Ecto neural progenitor cell (in vitro differentiated cells): ENCODE results near the gene GALR2.

Experiments used
- DNase-seq: peaks from one replicate; pipeline ENCODE4 v3.0.0-alpha.2; 2018; ENCODE audit warnings: low spot score

Gene GALR2

DNA sequence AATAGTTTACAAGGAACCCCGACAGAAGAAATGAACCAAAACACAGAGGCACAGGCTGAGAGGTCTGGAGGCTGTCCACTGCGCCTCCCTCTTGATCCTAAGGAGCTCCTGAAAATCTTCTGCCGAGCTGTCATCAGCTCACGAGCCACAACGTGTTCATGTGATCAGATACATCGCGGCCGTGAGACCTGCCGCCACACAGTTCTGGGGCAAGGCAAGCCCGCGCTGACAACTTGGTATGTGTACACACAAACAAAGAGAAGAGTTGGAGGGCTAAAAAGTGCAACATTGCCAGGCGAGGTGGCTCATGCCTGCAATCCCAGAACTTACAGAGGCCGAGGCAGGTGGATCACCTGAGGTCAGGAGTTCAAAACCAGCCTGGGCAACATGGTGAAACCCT, 21.4 kb downstream of the GALR2 start:
- DNase-seq = peak; percentile 37

DNA sequence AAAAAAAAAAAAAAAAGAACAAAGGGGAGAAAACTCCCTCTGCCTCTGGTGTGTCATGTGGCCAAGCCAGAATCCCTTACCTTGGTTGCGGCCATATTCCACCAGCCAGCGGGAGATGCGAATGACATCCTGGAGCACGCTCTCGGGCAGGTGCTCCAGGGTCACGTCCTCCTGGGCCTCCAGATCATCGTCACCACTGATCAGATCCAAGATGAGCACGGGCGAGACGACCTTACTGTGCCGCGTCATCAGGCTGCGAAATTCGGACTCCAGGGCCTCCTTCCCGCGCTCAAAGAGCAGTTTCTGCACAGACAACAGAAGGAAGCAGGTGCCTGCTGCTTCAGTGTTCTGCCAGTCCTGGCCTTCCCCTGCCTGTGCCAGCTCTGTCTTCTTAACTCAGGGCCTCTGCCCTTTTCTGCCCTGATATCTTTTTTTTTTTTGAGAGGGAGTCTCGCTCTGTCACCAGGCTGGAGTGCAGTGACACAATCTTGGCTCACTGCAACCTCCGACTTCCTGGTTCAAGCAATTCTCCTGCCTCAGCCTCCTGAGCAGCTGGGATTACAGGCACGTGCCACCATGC, 23.2 kb downstream of the GALR2 start:
- peak; percentile 42 for DNase-seq

DNA sequence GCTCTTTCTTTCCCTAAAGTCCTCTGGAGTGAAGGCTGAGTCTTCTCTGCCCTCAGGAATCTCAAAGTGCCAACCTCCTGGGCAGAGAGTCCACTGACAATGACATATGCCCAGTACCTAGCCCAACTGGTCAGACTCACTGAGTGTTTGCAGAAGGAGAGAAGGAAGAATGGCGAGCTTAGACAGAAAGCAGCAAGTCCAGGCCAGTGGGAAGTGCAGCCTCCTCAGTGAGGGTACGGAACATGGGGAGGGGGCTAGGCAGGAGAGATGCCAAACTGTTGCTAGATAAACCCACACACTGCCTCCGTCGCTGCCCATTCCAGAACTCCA, 28.3 kb downstream of the GALR2 start:
- no peak for DNase-seq

DNA sequence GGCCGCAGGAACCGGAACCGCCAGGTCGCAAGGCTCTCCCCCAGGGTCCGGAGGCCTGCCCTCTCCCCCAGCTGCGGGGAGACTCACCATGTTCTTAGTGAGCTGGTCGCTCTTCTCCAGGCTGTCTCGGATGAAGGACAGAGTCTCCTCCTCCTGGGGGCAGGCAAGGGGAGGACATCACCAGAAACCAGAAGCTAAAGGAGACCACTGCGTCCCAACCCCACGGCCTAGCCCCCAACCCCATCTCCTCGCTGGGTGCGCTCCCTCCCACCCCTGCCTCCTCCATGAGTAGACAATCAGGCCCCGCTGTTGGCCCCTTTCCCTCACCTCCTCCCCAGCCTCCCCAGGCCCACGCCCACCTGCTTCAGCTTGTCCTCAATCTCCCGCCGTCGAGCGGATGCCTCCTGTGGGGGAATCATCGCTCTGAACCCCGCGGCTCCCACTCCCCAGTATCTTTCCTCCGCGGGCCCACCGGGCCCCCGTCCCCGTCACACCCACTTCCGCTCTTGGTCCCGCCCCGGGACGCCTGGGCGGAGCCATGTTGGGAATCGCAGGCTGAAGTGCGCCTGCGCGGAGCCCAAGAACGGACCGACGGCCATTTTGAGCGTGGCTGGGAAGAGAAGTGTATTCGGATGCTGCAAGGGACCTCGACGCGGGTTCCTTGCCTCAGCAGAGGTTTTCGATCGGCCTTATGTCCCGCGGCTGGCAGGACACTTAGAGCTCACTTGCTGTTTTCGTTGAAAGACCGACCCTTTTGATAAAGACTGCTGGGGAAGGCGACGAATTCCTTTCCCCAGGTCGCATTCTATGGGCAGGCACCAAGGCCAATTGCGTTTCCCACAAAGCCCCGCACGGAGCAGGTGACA, 28.9 kb downstream of the GALR2 start, which contains the start of gene EXOC7:
Gene EXOC7 (minus strand): TSS at position 514 of the 866 bp plus-strand sequence. CDS start 95 bp downstream, at position 419.
- peak; percentile 98 for DNase-seq

DNA sequence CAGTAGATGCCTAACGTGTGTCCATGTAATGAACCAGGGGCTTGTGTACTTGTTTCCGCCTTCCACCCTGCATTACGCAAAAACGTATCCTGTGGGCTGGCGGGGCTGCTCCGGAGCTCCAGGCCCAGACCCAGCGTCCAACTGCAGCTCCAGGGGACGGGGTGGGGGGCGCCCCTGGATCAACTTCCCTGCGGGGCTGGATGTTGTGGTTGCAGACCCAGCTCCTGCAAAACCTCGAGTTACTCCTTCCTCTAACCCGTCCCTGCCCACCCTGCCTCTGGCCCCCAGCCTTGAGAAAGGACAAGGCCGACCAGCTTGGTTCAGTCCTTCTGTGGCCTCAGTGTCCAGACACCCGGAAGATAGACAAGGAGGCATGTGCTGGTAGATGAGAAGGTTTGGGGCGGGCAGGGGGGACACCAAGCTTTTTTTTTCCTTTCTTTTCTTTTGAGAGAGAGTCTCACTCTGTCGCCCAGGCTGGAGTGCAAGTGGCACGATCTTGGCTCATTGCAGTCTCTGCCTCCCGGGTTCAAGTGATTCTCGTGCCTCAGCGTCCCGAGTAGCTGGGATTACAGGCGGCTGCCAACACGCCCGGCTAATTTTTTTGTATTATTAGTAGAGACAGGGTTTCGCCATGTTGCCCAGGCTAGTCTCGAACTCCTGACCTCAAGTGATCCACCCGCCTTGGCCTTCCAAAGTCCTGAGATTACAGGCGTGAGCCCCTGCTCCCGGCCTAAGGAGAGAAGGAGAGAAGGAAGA, 29.7 kb downstream of the GALR2 start:
- no peak for DNase-seq

DNA sequence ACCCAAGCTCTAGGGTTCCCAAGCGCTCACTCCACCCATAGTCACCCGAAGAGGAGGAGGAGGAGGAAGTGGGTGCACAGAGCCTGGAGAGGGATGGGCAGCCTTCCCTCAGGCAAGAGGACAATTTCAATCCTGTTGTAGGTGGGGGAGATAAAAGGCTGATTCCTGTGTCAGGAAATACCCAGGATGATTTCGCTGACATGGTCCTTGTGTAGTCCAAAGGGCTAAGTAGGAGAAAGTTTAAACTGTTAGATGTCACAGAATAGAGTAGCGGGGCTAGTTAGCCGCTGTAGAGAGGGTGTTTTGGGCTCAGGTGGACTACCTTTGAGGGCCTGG, 30.3 kb downstream of the GALR2 start:
- DNase-seq = no peak

DNA sequence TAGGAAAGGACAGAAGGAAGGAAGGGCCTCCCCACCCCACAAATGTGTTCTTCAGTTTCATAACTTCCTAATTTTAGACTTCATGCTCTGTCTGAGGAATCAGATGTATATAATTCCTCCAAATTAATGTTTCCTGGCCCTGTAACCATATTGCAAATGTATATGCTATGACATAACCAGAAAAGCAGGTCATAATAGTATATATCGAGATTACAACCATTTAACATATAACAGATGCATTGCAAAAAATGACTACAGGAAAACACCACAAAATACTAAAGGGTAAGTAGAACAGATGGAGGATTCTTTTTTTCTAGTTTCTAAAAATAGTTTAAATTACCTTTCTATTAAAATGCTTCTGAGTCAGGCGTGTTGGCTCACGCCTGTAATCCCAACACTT, 32.1 kb downstream of the GALR2 start:
- no peak for DNase-seq

DNA sequence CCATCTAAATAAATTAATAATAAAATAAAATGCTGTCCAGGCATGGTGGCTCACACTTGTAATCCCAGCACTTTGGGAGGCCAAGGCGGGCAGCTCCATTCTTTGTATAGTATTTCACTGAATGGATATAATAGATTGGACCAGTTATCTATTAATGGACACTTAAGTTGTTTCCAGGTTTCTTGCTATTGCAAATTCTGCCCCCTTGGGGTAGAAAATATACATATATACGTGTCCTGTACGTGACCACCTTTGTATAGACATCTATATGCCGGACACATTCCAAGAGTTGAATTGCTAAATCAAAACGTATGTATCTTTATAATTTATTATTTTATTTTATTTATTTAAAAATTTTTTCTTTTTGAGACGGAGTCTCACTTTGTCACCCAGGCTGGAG, 32.9 kb downstream of the GALR2 start:
- no peak for DNase-seq

DNA sequence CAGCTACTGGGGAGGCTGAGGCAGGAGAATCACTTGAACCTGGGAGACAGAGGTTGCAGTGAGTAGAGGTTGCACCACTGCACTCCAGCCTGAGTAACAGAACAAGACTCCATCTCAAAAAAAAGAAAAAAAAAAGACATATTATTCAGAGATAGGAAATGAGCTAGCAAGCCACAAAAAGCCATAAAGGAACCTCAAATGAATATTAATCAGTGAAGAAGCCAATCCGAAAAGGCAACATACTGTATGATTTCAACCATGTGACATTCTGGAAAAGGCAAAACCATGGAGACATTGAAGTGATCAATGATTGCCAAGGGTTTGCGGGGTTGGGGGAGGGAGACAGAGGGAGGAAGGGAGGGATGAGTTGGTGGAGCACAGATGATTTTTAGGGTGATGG, 37.4 kb downstream of the GALR2 start:
- no peak for DNase-seq

DNA sequence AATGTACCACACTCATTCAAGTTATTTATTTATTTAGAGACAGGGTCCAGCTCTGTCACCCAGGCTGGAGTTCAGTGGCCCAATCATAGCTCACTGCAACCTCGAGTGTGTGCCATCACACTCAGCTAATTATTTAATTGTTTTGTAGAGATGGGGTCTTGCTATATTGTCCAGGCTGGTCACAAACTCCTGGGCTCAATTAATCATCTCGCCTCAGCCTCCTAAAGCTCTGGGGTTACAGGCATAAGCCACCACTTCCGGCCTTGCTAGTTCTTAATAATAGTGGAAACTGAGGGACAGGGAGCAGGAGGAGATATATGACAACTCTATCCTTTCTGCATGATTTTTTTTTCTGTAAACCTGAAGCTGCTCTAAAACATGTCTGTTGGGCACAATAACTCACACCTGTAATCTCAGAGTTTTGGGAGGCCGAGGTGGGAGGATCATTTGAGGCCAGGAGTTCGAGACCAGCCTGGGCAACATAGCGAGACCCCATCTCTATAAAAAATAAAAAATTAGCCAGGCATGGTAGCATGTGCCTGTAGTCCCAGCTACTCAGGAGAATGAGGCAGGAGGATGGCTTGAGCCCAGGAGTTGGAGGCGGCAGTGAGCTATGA, 40.7 kb downstream of the GALR2 start:
- DNase-seq = no peak

DNA sequence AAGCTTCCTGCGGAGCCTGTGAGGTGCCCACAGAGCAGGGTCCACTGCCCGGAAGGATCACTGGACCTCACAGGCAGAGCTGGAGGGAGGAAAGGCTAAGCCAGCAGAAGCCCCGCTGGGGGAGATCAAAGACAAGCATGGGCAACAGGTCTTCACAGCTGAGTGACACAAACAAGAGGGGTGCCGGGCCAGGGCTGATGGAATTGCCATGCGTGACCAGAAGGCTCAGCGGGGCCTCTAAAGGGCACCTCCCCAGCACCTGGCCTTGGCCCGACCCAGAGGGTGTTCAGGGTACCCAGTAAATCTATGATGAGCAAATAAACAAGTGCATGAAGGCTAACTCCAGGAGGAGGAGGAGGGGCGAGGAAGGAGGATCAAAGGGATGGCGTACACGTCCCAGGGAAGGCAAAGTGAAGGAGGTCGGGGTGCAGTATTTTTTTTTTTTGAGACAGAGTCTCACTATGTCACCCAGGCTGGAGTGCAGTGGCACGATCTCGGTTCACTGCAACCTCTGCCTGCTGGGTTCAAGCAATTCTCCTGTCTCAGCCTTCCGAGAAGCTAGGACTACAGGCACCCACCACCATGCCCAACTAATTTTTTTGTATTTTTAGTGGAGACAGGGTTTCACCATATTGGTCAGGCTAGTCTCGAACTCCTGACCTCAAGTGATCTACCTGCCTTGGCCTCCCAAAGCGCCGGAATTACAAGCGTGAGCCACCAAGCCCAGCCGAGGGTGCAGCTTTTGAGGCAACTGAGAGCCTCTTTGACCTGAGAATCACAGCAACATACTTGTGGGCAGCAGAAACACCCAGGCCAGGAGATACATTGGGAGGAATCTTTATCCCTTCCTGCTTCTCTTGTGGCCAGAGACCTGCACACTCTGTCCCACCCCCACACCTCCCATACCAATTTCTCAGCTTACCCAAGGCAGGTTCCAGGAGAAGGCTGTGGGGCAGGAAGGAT, 45.1 kb downstream of the GALR2 start:
- peak; percentile 59 for DNase-seq

DNA sequence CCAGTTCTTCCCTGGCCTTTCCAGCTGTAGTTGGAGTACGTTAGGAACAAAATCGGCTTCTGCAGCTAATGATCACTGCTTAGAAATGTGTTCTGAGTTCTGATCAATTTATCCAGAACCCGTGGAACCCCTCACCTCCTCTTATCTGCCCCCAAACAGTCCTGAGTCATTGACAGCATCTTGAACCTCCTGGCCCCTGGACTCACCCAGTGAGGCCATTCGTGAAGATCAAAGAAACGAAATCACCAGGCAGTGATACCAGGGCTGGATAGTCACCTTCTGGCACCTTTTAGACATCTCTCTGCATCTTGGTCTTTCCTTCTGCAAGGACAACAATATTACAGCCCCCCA, 46.1 kb downstream of the GALR2 start:
- no peak for DNase-seq

DNA sequence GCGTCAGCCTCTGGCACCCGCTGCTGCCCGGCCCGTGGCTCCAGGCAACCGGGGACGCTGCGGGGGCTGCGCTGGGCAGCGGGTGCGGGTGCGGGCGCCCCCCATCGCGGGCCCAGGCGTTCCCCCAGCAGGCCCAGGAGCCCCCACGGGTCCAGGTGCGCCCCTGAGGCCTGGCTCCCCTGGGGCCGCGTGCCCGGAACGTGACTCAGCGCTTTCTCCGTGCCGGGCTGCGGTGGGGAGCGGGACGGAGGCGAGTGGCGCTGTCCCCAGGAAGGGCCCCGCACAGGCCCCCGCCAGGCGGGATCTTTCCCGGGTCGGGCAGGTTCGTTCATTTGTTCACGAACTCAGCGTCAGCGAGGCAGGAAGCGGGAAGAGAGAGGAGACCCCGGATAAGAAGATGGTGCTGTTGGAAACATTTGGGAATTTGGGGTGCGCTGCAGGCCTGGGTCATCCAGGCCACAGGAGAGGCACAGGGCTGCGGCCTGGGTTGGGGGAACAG, 47.4 kb downstream of the GALR2 start:
- peak; percentile 71 for DNase-seq

DNA sequence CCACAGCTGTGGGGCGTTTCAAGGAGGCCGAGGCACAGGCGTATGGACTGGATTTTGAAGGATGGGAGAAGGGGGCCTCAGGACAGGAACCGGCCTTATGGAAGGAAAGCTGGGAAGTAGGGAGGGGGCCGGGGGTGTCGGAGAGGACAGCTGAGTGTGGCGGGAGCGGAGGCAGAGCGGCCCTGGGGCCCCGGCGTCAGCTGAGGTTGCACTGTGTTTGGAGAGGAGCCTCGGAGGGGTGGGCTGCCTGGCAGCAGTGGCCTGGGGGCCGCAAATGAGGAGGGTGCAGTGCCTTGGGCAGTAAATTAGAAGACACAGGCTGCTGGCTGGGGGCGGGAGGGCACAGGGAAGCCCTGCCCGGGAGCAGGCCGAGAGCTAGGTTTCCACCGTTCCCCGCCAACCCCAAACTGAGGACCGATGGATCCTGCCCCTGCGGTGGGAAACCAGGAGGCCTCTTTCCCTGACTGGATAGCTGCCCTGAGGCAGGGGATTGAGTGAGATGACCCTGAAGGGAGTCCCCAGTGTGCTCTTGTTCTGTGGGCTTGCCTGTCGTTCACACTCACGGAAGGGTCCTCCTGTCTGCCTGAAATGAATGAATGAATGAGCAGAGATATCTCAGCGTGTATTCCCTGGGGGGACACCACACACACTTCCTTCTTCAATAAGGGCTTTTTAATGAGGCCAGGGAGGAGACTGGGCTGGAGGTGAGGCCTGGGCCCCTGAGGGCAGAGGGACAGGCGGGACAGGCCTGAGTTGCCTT, 48.0 kb downstream of the GALR2 start:
- DNase-seq = peak; percentile 63

DNA sequence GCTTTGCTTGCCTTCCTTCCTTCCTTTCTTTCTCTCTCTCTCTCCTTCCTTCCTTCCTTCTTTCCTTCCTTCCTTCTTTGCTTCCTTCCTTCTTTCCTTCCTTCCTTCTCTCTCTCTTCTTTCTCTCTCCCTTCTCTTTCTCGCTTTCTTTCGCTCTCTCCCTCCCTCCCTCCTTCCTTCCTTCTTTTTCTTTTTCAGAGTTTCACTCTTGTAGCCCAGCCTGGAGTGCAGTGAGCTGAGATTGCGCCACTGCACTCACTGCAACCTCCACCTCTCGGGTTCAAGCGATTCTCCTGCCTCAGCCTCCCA, 48.6 kb downstream of the GALR2 start:
- no peak for DNase-seq

DNA sequence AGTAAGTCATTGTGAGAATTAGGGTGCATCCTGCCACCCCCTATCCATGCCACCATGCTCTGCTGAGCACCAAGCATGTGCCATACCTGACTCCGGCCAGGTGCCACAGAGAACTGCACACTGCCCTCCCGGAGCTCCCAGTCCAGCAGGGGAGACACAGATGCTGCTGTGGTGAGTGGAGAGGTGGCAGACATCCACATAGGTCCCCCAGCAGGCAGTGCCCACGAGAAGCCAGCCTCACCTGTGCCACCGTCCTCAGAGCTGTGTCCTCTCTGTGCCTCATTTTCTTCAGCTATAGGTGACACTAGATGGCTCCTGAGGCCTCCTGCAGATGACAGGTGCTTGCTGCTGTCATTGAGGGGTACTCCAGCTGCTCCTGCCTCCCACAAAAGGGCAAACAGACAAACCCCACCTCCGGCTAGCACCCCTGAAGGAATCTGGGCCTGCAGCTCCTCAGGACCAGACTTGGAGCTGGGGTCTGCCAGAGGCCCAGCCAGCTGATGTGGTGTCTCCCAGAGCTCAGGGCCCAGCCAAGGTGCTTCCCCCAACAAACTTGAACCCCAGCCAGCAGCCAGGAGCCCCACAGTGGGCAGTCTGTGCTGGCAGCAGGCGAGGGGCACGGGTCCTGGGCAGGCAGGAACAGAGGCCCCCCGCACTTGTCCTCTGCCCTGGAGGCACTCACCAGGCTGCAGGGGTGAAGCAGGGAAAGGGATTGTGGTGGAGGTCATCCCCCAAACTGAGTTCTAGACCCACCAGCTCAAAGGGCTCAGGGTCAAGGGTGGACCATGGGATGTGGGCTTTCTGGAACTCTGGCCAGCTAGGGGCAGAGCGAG, 49.4 kb downstream of the GALR2 start:
- no peak for DNase-seq

DNA sequence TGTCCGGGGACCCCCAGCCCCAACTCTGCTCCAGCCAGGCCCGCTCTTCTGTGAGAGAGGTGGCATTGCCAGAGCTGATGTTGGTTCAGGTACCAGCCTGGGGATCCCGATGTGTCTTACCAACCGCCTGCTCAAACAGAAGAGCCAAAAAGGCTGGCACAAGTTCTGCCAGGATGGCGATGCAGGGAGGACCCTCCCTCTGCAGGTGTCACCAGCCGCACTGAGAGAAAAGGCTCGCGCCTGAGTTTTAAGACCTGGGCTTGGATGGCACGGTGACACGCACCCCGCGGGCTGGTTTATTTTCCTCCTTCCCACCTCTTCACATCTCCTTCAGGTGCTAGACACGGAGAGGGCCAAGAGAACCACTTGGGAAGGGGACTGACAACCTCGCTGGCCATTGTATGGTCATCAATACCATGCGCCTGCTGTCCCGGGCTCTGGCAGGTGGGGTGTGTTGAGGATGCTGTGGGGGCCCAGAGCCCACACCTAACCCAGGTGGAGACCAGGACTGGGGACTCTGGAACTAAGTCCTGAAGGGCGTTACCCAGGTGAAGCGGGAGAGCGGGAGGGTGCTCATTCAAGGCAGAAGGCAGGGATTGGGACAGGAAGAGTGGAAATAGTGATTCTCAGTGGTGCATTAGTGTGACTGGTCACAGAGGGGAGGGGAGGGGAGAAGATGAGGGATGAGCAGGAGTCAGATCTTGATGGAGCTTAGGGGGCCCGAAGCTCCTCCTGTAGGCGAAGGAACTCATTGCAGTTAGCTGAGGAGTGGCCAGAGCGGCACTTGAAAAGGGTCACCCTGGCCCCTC, 50.2 kb downstream of the GALR2 start:
- no peak for DNase-seq

DNA sequence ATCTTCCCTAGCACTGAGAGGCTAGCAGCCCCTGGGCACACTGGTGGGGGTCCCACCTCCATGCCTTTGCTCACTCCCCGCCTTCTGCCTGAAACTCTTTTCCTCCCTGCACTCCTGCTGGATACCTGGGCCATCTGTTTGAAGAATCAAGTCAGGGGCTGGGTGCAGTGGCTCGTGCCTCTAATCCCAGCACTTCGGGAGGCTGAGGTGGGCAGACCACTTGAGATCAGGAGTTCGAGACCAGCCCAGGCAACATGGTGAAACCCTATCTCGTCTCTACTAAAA, 50.8 kb downstream of the GALR2 start:
- DNase-seq = no peak

DNA sequence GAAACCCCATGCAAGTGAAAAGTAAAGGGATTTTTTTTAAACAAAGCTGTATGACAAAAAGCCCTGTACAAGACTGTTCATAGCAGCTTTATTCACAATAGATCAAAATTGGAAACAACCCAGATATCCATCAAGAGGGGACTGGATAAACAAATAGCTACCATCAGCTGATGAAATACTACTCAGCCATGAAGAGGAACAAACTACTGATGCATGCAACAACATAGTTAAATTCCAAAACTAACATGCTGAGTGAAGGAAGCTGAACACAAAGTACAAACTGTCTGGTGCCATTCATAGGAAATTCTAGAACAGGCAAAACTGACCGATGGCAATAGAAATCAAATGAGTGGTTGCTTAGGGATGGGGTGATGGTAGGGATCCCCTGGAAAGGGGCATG, 51.3 kb downstream of the GALR2 start:
- DNase-seq = no peak
